Measurements from ENCODE around the gene ZNF878.
"Not testable (repeated sequence)": the region's sequence is repeated elsewhere in the genome, so short reads cannot be mapped to it uniquely, and the experiment has no call there.

The ZNF878 gene

DNA sequence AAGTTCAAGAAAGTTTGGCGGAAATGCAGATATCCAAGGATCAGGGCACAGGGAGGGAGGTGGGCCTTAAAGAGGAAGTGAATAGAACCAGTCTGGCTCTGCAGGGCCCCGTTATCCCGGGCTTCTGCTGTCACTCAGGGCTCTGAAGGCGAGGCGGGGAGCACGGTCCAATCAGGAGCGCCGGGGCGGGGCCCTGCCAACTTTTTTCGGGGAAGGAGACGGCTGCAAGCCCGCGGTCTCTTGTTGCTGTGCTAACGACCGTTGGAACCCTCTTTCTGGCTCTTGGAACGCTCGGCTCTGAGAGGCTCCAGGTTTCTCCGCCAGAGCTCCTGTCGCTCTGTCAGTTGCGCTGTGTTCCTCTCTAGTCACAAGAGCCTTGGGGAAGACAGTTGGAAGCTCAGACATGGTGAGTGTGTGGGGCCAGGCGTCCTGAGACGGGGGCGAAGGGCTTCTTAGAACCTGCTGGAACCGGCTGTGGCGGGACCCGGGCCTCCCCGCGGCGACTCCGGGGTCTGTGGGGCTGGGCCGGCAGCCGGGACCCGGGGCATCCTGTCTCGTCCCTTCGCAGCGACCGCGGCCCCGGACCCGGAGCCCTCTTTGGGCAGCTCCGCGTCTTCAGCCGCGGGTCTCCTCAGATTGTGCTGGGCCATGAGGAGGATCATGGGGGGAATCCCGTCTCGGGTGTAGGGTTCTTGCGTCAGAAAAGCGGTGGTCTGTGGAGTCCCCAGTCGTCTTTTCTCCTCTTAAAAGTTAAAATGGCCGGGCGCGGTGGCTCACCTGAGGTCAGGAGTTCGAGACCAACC, 39.5 kb upstream of the ZNF878 start:
- H3K4me3 ChIP-seq (replicated peaks; ENCODE audit: low read depth, low read length) = peak overlapping the region; percentile 71
- DNase-seq (ENCODE audit: extremely low read depth, insufficient read length) = peak; percentile 88
- TF ChIP-seq, protein P1, sequence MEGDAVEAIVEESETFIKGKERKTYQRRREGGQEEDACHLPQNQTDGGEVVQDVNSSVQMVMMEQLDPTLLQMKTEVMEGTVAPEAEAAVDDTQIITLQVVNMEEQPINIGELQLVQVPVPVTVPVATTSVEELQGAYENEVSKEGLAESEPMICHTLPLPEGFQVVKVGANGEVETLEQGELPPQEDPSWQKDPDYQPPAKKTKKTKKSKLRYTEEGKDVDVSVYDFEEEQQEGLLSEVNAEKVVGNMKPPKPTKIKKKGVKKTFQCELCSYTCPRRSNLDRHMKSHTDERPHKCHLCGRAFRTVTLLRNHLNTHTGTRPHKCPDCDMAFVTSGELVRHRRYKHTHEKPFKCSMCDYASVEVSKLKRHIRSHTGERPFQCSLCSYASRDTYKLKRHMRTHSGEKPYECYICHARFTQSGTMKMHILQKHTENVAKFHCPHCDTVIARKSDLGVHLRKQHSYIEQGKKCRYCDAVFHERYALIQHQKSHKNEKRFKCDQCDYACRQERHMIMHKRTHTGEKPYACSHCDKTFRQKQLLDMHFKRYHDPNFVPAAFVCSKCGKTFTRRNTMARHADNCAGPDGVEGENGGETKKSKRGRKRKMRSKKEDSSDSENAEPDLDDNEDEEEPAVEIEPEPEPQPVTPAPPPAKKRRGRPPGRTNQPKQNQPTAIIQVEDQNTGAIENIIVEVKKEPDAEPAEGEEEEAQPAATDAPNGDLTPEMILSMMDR (IDR thresholded peaks at IDR 0.05; ENCODE audit: insufficient read depth, low read length, poor library complexity, severe bottlenecking) = no peak
- H3K36me3 ChIP-seq (ENCODE audit: control insufficient read depth, insufficient read depth, low read length) = no peaks in the 10 kb centered on the region
- H3K27me3 ChIP-seq (replicated peaks; ENCODE audit: control insufficient read depth, insufficient read depth, low read length) = no peaks in the 10 kb centered on the region

DNA sequence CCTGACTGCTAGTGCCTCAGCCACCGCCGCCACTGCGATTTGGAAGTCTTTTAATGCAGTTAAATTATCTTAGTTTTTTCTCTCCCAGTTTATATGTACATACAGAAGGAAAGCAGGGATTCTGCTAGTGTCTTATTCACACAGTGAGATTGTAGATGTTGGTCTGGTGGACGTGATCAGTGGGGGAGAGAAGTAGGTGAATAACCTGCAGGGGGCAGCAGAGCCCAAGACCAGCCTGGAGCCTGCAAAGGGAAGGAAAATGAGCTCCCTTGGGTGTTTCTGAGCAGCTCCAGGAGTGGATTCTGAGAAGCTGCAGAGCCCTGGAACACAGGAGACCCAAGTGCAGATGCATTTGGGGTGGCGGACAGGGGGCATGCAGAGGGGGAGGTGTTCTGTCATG, 38.0 kb upstream of the ZNF878 start:
- peak; percentile 51 for DNase-seq (ENCODE audit: extremely low read depth, insufficient read length)
- Histone ChIP-seq H3K27me3 (replicated peaks; ENCODE audit: control insufficient read depth, insufficient read depth, low read length) (no peaks in the 10 kb centered on the region), H3K4me3 (replicated peaks; ENCODE audit: low read depth, low read length) (no peak overlapping the region), H3K36me3 (ENCODE audit: control insufficient read depth, insufficient read depth, low read length) (no peaks in the 10 kb centered on the region)
- TF ChIP-seq, protein P1 (IDR thresholded peaks at IDR 0.05; ENCODE audit: insufficient read depth, low read length, poor library complexity, severe bottlenecking) = peak; percentile 78

DNA sequence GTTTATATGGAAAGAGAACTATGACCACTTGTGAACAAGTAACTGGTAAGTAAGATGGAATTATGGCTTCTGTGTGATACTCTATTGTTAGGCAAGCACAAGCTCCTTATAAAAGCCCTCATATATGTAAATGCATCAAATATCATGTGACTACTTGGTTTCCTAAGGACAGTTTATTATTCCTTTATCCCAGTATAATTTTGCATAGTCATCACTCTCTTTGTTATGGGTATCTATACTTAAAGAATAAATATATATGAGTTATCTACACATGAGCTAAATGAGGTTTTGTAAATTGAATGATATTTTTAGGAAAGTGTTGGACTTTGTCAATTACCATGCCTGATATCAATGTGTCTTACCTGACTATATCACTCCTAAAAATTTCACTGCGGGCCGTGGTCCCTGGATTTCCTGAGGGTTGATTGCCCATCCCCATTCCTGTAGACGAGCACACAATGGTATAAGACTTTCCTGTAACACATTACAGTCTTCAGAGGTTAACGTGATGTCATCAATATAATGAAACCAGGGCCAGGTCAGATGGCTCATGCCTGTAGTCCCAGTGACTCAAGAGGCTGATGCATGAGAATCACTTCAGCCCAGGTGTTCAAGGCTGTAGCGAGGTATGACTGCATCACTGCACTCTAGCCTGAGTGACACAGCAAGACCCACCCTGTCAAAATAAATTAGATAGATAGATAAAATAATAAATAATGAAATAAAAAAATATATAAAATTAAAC, 32.5 kb upstream of the ZNF878 start:
- TF ChIP-seq, protein P1 (IDR thresholded peaks at IDR 0.05; ENCODE audit: insufficient read depth, low read length, poor library complexity, severe bottlenecking) = no peak
- Histone ChIP-seq H3K4me3 (replicated peaks; ENCODE audit: low read depth, low read length) (no peak overlapping the region), H3K27me3 (replicated peaks; ENCODE audit: control insufficient read depth, insufficient read depth, low read length) (no peaks in the 10 kb centered on the region), H3K36me3 (ENCODE audit: control insufficient read depth, insufficient read depth, low read length) (no peaks in the 10 kb centered on the region)
- no peak for DNase-seq (ENCODE audit: extremely low read depth, insufficient read length)

GRCh38 chr19:12083336-12083735, 30.6 kb upstream of the ZNF878 start:
- H3K4me3 ChIP-seq (replicated peaks; ENCODE audit: low read depth, low read length); DNase-seq (ENCODE audit: extremely low read depth, insufficient read length); H3K36me3 ChIP-seq (ENCODE audit: control insufficient read depth, insufficient read depth, low read length); H3K27me3 ChIP-seq (replicated peaks; ENCODE audit: control insufficient read depth, insufficient read depth, low read length): not testable (repeated sequence)

DNA sequence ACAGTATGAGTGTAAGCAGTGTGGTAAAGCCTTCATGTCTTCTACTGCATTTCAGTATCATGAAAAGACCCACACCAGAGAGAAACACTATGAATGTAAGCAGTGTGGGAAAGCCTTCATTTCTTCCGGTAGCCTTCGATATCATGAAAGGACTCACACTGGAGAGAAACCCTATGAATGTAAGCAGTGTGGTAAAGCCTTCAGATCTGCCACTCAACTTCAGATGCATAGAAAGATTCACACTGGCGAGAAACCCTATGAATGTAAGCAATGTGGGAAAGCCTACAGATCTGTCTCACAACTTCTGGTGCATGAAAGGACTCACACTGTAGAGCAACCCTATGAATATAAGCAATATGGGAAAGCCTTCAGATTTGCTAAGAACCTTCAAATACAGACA, 24.6 kb upstream of the ZNF878 start:
- H3K4me3 ChIP-seq (replicated peaks; ENCODE audit: low read depth, low read length) = no peak overlapping the region
- H3K36me3 ChIP-seq (ENCODE audit: control insufficient read depth, insufficient read depth, low read length) = peaks cover 9% of the 10 kb centered on the region
- TF ChIP-seq, protein P1 (IDR thresholded peaks at IDR 0.05; ENCODE audit: insufficient read depth, low read length, poor library complexity, severe bottlenecking) = no peak
- H3K27me3 ChIP-seq (replicated peaks; ENCODE audit: control insufficient read depth, insufficient read depth, low read length) = no peaks in the 10 kb centered on the region
- no peak for DNase-seq (ENCODE audit: extremely low read depth, insufficient read length)

- not testable (repeated sequence) for H3K4me3 ChIP-seq (replicated peaks; ENCODE audit: low read depth, low read length); H3K36me3 ChIP-seq (ENCODE audit: control insufficient read depth, insufficient read depth, low read length); DNase-seq (ENCODE audit: extremely low read depth, insufficient read length); H3K27me3 ChIP-seq (replicated peaks; ENCODE audit: control insufficient read depth, insufficient read depth, low read length)
Observed at GRCh38 chr19:12076331-12076730, 23.6 kb upstream of the ZNF878 start.
